CD4-positive, alpha-beta T cell treated with Interleukin-17A for 4 hours (primary cell): ENCODE data around the gene SCIN.
"Not testable (repeated sequence)": the region's sequence is repeated elsewhere in the genome, so short reads cannot be mapped to it uniquely, and the experiment has no call there.

Source experiments
- DNase-seq: peaks from one replicate; pipeline ENCODE4 v3.0.0-alpha.2; 2020; ENCODE audit warnings: mixed read lengths

SCIN gene

GRCh38 chr7:12623223-12623622 is 52.7 kb downstream of the SCIN start:
- DNase-seq: no peak

- DNase-seq: no peak
Observed at GRCh38 chr7:12623885-12624498, 53.5 kb downstream of the SCIN start.

DNA sequence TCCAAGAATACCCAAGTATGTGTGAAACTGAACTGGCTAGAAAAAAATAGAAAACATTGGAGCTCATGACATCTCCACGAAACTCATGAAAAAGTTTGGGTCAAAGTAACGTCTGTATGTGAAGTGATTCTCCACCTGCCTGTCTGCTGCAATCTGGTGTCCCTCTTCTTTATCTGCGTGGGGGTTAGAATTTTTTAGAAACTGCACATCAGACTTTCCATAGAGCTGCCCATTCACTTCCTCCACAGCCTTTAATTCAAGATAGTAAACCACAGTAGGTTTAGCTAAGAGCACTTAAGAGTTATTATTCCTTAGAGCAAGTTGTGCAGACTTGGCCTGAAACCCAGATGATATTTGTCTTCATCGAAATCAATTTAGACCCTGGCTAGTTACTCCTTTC is 55.3 kb downstream of the SCIN start:
- no peak for DNase-seq

DNA sequence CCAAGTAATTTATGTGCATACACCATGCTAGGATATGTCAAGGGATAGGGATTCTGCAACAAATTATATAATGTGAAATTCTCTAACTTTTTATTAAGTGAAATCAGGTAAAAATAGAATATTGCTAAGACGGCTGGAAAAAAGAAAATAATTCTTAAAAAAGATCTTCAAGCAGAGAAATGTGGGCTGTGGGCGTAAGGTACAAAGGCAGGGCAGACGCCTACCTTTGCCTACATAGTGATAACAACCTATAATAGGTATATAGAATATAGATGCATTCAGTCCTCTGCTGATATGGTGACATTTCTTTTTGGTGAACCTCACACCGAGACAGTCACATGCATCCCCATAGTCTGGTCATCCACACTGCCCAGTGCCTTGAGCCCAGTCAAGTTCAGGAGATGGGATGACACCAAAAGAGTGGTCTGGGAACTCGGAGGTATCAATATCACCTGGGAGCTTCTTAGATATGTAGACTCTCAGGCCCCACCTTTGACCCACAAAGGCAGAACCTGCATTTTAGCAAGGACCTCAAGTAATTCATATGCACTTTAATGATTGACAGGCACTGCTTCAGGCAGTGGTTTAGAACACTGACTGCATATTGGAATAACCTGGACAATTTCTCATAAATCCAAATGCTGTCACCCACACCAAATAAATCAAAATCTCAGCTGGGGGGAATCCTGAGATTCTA is 59.4 kb downstream of the SCIN start:
- DNase-seq: no peak

DNA sequence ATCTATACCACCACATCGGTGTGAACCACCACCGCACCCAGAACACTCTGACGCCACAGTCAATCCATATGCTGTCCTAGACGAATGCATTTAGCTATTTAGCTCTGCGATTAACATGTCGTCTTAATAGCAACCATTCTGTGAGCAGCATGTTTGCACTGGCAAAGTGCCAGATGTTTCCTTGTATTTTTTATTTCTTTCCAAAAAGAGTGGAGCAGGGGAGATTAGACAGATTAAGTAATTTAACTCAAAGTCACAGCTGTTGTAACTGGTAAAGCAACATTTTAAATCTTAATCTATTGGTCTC is 59.9 kb downstream of the SCIN start:
- no peak for DNase-seq

DNA sequence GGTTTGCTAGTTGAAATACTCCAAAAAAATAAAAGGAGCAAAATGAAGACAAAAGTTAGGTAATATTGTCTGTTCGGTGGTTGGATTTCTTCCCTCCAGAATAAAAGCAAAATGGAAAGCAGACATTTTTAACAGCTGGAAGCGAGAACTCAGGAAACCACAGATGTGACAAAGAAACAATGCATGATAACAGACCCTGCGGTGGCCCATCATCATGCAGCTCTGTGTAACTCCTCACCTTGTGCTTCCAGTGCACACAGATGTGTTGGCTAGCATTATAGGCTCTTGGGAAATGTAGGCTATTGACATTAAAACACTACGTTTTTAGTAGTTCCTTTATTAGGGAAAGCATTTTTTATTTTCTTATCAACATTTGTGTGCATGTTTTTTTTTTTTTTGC is 63.1 kb downstream of the SCIN start:
- DNase-seq: no peak

DNA sequence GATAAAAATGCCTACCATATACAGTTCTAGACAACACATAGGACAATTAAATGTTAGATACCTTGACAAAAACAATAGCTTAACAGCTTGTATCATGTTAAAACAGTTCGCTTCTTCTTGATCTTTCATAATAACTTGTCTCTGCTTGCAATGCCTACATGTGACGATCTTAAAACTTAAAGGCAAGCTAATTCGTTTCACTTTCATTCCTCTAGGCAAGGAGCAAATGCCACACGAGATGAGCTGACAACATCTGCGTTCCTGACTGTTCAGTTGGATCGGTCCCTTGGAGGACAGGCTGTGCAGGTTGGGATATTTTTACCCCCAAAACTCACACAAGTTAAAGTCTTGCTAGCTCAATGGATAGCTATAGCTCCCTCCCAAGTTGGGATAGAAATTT is 65.3 kb downstream of the SCIN start:
- peak; percentile 9 for DNase-seq

DNA sequence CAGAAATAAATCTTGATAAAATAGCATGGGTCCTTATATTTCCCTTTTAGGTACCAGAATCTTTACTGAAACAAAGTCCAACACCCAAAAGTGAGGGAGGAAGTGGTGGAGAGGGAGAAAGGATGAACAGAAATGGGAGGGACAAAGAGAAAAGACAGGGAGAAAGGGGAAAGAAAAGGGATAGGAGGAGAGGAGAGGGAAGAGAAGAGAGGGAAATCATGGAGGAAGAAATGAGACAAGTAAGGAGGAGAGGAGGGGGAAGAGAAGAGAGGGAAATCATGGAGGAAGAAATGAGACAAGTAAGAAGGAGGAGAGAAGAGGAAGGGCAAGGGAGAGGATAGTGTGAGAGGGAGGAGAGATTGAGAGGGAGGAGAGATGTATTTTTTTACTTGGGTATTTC is 66.8 kb downstream of the SCIN start:
- DNase-seq: no peak

DNA sequence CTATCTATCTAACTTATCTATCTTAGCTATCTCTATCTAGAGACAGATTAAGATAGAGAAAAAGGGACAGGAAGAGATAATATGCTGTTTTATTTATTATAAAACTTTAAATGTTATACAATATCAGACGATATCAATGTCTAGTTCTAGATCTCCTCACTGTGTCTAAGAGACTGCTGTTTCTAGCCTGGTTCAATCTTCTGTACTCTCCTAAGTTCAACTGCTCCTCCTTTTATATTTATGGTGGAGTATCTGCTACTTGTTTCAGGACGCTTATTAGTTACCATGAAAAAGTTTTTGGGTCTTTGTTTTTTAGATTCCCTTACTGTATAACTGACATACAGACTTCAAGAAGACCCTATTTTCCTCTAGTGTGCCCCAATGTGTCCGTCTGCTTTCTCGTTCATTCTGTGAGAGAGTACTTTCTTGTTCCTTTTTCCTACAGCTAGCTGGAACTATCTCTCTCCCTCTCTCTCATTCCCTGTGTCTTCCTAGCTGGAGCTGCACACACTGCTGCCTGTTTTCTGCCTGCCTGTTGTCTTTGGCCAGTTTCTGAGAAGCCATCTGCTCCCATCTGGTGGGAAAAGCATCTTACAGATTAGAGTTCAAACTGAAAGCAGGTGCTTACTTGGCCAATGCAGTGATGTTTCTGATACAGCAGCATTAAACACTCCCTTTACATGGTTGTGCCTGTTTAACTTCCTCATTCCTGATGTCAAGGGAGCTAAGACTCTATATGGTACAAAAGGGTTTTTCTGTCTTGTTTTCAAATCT is 67.5 kb downstream of the SCIN start:
- no peak for DNase-seq

- DNase-seq: no peak
Observed at GRCh38 chr7:12638851-12639456, 68.4 kb downstream of the SCIN start.

GRCh38 chr7:12640299-12641096 is 70.0 kb downstream of the SCIN start:
- no peak for DNase-seq

DNA sequence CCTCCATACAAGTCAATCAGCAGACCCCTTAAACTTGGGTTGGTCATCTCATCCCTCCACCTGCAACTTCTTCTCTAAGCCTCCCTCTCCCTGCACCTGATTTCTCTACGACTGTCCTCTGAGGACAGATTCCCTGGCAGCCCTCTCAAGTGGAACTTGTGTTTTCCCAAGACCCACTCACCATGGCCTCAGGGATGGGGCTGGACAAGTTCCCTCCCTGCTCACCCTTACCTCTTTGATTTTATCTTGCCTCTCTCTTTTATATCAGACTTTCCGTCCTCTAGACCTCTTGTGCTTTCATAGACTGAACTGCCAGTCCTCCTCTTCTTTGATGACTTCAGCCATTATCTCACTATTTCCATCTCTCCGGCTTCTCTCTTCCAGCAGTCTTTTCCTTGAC is 70.7 kb downstream of the SCIN start:
- no peak for DNase-seq

GRCh38 chr7:12642508-12642907 is 72.0 kb downstream of the SCIN start:
- no peak for DNase-seq

- no peak for DNase-seq
Observed at GRCh38 chr7:12643001-12643643, 72.6 kb downstream of the SCIN start.

DNA sequence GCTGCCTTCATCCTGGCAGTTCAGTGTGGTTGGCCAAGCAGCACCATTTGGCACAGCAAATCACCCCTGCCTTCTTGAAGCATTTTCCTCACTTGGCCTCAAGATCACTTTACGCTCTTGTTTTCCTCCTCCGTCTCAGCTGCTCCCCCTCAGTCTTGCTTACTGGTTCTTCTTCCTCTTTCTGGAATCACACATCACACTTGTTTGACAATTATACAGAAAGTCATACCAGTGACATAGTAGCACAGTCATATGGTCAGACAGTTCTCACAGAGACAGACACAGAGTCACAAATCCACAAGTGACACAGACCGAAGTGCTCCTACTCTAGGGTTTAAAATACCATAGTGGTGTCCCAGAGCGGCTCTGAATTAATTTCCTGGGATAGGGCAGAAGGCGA is 73.1 kb downstream of the SCIN start:
- no peak for DNase-seq

- DNase-seq: not testable (repeated sequence)
Observed at GRCh38 chr7:12645212-12645611, 74.7 kb downstream of the SCIN start.

GRCh38 chr7:12646139-12646538 is 75.6 kb downstream of the SCIN start:
- DNase-seq: no peak

- DNase-seq: no peak
Observed at GRCh38 chr7:12647364-12648219, 77.1 kb downstream of the SCIN start.

DNA sequence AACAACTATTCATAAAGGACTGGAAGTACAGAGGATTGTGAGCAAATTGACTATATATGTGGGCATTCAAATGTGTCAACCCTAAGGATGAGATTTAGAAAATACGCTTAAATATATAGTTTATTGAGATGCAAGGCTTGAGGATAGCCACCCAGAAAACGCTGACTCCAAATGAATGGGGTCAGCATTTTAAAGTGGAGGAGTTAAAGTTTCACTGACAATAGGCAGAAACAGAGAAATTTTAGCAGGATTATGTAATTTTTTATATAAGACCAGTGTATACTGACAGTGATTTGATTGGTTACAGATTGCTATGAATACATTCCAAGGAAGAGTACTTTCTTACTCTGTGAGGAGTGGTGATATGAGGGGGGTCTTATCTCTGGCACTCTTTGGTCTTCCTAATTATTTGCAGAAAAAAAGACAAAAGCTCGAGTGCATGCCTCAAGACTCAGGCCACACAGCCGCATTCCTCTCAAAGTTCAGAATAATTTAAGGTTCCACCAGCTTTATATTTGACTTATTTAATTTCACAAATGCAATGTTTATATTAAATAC is 78.3 kb downstream of the SCIN start:
- DNase-seq: no peak

DNA sequence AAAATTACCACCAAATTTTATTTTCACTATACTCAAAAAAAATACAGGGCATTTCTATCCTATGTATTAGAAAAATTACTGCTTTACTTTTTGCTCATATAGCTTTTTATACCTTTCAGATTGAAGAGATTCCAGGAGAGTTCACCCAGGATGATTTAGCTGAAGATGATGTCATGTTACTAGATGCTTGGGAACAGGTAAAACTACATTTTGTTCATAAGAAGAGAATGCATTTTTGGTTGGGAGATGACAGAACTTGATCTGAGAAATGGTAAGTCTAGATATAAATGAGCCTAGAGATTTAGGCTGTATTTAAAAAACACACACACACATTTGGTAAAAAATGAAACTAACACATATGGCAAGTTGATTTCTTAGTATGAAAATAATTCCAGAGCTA is 78.8 kb downstream of the SCIN start:
- no peak for DNase-seq

GRCh38 chr7:12650080-12650479 is 79.6 kb downstream of the SCIN start:
- no peak for DNase-seq
